HAP-1 (cell line): ENCODE results near the gene PRKD1.
A peak's percentile ranks its signal among the peaks of the same experiment; 100 is the strongest.
"Not testable (repeated sequence)": the region's sequence is repeated elsewhere in the genome, so short reads cannot be mapped to it uniquely, and the experiment has no call there.

ENCODE experiments used
- DNase-seq, 2 experiments: peaks; one replicate each; pipeline ENCODE4 v3.0.0-alpha.2; 2016 to 2020; ENCODE audit warnings: low spot score in 2 of 2
- H3K27me3 ChIP-seq: fragments of 250-450 bp; sonication (Bioruptor Pico); 2 replicates; pipeline ENCODE4 v1.5.1; 2020; ENCODE audit warnings: low read depth, mild to moderate bottlenecking, moderate library complexity
- H3K36me3 ChIP-seq: fragments of 250-450 bp; sonication (Bioruptor Pico); replicated peaks from 2 replicates; pipeline ENCODE4 v1.5.1; 2020; ENCODE audit warnings: mild to moderate bottlenecking
- H3K4me1 ChIP-seq: fragments of 250-450 bp; sonication (Bioruptor Pico); 2 replicates; pipeline ENCODE4 v1.5.1; 2020; ENCODE audit warnings: mild to moderate bottlenecking
- H3K4me3 ChIP-seq: fragments of 250-450 bp; sonication (Bioruptor Pico); 2 replicates; pipeline ENCODE4 v1.5.1; 2020; ENCODE audit warnings: mild to moderate bottlenecking, moderate library complexity
- H3K9me3 ChIP-seq: fragments of 250-450 bp; sonication (Bioruptor Pico); 2 replicates; pipeline ENCODE4 v1.5.1; 2020; ENCODE audit warnings: mild to moderate bottlenecking, moderate library complexity
- in situ Hi-C: fragments of 300-500 bp; cut with MboI; formaldehyde crosslinking; loops from 3 replicates; pipeline ENCODE4 v1.14.3; 2020; ENCODE audit warnings: low sequenced_read_pairs, inconsistent platforms, mixed read lengths

Gene PRKD1

GRCh38 chr14:29840369-29840892 is 87.2 kb downstream of the PRKD1 start:
- peaks cover 27% of the 10 kb centered on the region for H3K9me3 ChIP-seq
- H3K4me3 ChIP-seq, H3K27me3 ChIP-seq, H3K36me3 ChIP-seq, DNase-seq, in situ Hi-C loops, H3K4me1 ChIP-seq: not testable (repeated sequence)

GRCh38 chr14:29839691-29840090 is 88.0 kb downstream of the PRKD1 start:
- H3K4me3 ChIP-seq, in situ Hi-C loops, H3K4me1 ChIP-seq, H3K36me3 ChIP-seq, H3K27me3 ChIP-seq: not testable (repeated sequence)
- DNase-seq, result peak in 1 of 2 experiments; percentile 10
- peaks cover 27% of the 10 kb centered on the region for H3K9me3 ChIP-seq

GRCh38 chr14:29838752-29839151 is 88.9 kb downstream of the PRKD1 start:
- Histone ChIP-seq H3K9me3 (peaks cover 27% of the 10 kb centered on the region), H3K4me3 (no peak overlapping the region), H3K4me1 (no peaks in the 10 kb centered on the region), H3K27me3 (no peaks in the 10 kb centered on the region), H3K36me3 (no peaks in the 10 kb centered on the region)
- in situ Hi-C loops, result no loop called here
- no peak for DNase-seq

DNA sequence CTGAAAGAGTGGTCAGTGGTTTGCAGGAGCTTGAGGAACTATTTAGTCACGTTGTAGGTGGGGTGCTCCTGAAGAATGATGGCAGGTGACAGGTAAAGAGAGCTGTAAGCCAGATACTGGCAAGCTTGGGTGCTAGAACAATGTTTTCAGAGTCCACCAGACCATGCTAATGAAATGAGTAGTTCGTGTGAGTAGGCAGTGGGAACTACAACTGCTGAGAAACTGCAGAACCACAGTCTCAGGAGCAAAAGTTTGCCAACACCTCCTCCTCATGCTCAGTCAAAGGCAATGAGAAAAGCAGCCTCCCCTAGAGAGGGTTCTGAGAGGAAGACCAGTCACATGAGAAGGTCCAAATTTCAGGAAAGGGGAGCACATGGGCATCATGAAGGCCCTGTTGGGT is 91.3 kb downstream of the PRKD1 start:
- Histone ChIP-seq H3K27me3 (no peaks in the 10 kb centered on the region), H3K9me3 (peaks cover 24% of the 10 kb centered on the region), H3K36me3 (no peaks in the 10 kb centered on the region), H3K4me3 (no peak overlapping the region), H3K4me1 (no peaks in the 10 kb centered on the region)
- no peak for DNase-seq
- in situ Hi-C loops, result no loop called here

GRCh38 chr14:29832042-29832441 is 95.6 kb downstream of the PRKD1 start:
- in situ Hi-C loops, result no loop called here
- Histone ChIP-seq H3K9me3 (no peaks in the 10 kb centered on the region), H3K4me3 (no peak overlapping the region), H3K4me1 (no peaks in the 10 kb centered on the region), H3K27me3 (no peaks in the 10 kb centered on the region), H3K36me3 (no peaks in the 10 kb centered on the region)
- no peak for DNase-seq

- Histone ChIP-seq H3K36me3 (no peaks in the 10 kb centered on the region), H3K4me3 (no peak overlapping the region), H3K27me3 (no peaks in the 10 kb centered on the region), H3K9me3 (no peaks in the 10 kb centered on the region), H3K4me1 (no peaks in the 10 kb centered on the region)
- DNase-seq, result no peak
- in situ Hi-C loops, result no loop called here
Observed at GRCh38 chr14:29829851-29830250, 97.8 kb downstream of the PRKD1 start.

GRCh38 chr14:29823816-29824215 is 103.8 kb downstream of the PRKD1 start:
- H3K36me3 ChIP-seq, result no peaks in the 10 kb centered on the region
- H3K9me3 ChIP-seq, result no peaks in the 10 kb centered on the region
- DNase-seq, result no peak
- in situ Hi-C loops, result no loop called here
- H3K27me3 ChIP-seq, result no peaks in the 10 kb centered on the region
- peaks cover 33% of the 10 kb centered on the region for H3K4me1 ChIP-seq
- no peak overlapping the region for H3K4me3 ChIP-seq

- Histone ChIP-seq H3K9me3 (no peaks in the 10 kb centered on the region), H3K4me3 (no peak overlapping the region), H3K36me3 (no peaks in the 10 kb centered on the region), H3K27me3 (no peaks in the 10 kb centered on the region), H3K4me1 (peaks cover 33% of the 10 kb centered on the region)
- no peak for DNase-seq
- in situ Hi-C loops, result no loop called here
Observed at GRCh38 chr14:29822430-29822709, 105.3 kb downstream of the PRKD1 start.

GRCh38 chr14:29821661-29822429 is 105.8 kb downstream of the PRKD1 start:
- no peaks in the 10 kb centered on the region for H3K36me3 ChIP-seq
- no peaks in the 10 kb centered on the region for H3K27me3 ChIP-seq
- H3K4me3 ChIP-seq, result no peak overlapping the region
- peak in 1 of 2 experiments; percentile 46 for DNase-seq
- H3K9me3 ChIP-seq, result no peaks in the 10 kb centered on the region
- peaks cover 33% of the 10 kb centered on the region for H3K4me1 ChIP-seq
- in situ Hi-C loops, result no loop called here

- Histone ChIP-seq H3K4me1 (peaks cover 33% of the 10 kb centered on the region), H3K36me3 (no peaks in the 10 kb centered on the region), H3K27me3 (no peaks in the 10 kb centered on the region), H3K9me3 (no peaks in the 10 kb centered on the region), H3K4me3 (no peak overlapping the region)
- in situ Hi-C loops, result no loop called here
- DNase-seq, result peak in 1 of 2 experiments; percentile 59
Observed at GRCh38 chr14:29821242-29821641, 106.4 kb downstream of the PRKD1 start.

DNA sequence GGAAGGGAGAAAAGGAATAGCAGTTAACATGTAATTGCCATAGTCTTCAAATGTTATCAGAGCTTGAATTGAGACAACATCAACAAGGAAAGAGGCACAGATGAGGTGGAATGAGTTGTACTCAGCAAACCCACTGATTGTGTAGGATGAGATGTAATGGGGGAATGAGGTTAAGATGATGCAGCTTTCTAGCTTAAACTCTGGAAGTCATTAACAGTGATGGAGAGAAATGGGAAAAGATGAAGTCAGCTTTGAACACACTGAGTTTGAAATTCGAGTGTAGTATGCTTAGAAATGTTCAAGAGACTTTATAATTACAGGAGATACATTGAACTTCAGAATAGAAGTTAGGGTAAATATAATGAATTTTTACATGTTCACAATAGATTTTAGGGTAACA is 106.9 kb downstream of the PRKD1 start:
- Histone ChIP-seq H3K9me3 (no peaks in the 10 kb centered on the region), H3K36me3 (no peaks in the 10 kb centered on the region), H3K4me1 (peaks cover 33% of the 10 kb centered on the region), H3K4me3 (no peak overlapping the region), H3K27me3 (no peaks in the 10 kb centered on the region)
- in situ Hi-C loops, result no loop called here
- no peak for DNase-seq

- Histone ChIP-seq H3K9me3 (no peaks in the 10 kb centered on the region), H3K4me1 (peaks cover 23% of the 10 kb centered on the region), H3K4me3 (no peak overlapping the region), H3K27me3 (no peaks in the 10 kb centered on the region), H3K36me3 (no peaks in the 10 kb centered on the region)
- in situ Hi-C loops, result no loop called here
- DNase-seq, result no peak
Observed at GRCh38 chr14:29817767-29818405, 109.8 kb downstream of the PRKD1 start.

GRCh38 chr14:29815016-29815674 is 112.5 kb downstream of the PRKD1 start:
- DNase-seq, result no peak
- no peak overlapping the region for H3K4me3 ChIP-seq
- H3K4me1 ChIP-seq, result peaks cover 8% of the 10 kb centered on the region
- no peaks in the 10 kb centered on the region for H3K9me3 ChIP-seq
- no peaks in the 10 kb centered on the region for H3K27me3 ChIP-seq
- in situ Hi-C loops, result no loop called here
- no peaks in the 10 kb centered on the region for H3K36me3 ChIP-seq
